ENCODE results near the gene TXNDC12.
"Not testable (repeated sequence)": the region's sequence is repeated elsewhere in the genome, so short reads cannot be mapped to it uniquely, and the experiment has no call there.

The TXNDC12 gene

DNA sequence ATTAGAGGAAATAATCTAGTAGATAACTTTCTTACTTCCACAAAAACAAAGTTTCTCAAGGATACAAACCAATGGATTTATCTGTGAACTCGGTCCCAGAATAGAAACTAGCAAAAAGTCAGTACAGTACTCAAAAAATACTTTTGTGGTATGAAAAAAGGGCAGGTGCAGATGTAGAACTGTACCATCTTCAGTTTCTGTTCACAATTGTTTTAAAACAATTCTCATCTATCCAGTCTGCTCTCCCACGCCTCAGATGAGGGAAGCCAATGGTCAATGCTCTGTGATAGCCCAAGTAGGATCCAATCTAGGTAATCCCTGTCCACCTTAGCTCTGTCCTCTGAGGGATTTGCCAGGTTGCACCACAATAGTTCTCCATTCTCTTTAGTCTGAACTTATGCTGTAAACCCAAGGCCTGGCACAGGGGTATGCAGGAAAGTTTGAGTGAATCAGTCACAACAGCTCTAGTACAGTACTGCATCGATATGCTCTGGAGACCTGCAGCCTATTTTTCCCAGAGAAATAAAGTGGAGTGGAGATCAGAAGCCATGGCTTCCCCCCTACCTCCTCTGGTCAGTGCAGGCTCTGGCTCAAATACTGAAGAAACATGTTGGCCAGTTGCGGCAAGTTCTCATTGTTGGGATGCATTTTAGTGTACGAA lies 22.7 kb downstream of the TXNDC12 start:
- H3K4me2 ChIP-seq (ENCODE audit: low read depth, low read length) = peak overlapping the region; percentile 80
- no peak for TF ChIP-seq EZH2phosphoT487 (IDR thresholded peaks at IDR 0.05; ENCODE audit: low read length)
- TF ChIP-seq EZH2 (optimal IDR thresholded peaks at IDR 0.05; ENCODE audit: low read depth, low read length) = no peak
- TF ChIP-seq, protein P1, sequence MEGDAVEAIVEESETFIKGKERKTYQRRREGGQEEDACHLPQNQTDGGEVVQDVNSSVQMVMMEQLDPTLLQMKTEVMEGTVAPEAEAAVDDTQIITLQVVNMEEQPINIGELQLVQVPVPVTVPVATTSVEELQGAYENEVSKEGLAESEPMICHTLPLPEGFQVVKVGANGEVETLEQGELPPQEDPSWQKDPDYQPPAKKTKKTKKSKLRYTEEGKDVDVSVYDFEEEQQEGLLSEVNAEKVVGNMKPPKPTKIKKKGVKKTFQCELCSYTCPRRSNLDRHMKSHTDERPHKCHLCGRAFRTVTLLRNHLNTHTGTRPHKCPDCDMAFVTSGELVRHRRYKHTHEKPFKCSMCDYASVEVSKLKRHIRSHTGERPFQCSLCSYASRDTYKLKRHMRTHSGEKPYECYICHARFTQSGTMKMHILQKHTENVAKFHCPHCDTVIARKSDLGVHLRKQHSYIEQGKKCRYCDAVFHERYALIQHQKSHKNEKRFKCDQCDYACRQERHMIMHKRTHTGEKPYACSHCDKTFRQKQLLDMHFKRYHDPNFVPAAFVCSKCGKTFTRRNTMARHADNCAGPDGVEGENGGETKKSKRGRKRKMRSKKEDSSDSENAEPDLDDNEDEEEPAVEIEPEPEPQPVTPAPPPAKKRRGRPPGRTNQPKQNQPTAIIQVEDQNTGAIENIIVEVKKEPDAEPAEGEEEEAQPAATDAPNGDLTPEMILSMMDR (IDR thresholded peaks at IDR 0.05; ENCODE audit: low read length) = no peak
- H3F3A ChIP-seq (ENCODE audit: insufficient read depth, low read length) = peaks cover 25% of the 10 kb centered on the region

DNA sequence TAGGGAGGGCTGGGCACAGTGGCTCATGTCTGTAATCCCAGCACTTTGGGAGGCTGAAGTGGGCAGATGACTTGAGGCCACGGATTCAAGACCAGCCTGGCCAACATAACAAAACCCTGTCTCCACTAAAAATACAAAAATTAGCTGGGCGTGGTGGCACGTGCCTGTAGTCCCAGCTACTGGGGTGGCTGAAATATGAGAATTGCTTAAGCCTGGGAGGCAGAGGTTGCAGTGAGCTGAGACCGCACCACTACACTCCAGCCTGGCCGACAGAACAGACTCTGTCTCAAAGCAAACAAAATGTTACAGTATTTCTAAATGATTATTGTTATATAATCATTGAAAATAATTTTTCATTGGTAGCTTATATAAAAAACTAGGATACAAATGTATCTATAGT lies 26.2 kb downstream of the TXNDC12 start:
- H3K4me3 ChIP-seq (ENCODE audit: low read length); H4K20me1 ChIP-seq (ENCODE audit: insufficient read depth, low read length); H3K4me2 ChIP-seq (ENCODE audit: low read depth, low read length); DNase-seq; H3K27ac ChIP-seq (ENCODE audit: low read length); H3K4me1 ChIP-seq (ENCODE audit: low read length); H3K27me3 ChIP-seq (replicated peaks; ENCODE audit: insufficient read depth, low read length); H2AFZ ChIP-seq (ENCODE audit: low read length); H3K9ac ChIP-seq (ENCODE audit: low read length); H3K9me3 ChIP-seq (replicated peaks; ENCODE audit: insufficient read depth, low read length); H3K36me3 ChIP-seq (replicated peaks; ENCODE audit: insufficient read depth, low read length); H3K9me2 ChIP-seq (replicated peaks; ENCODE audit: insufficient read depth, low read length): not testable (repeated sequence)
- peaks cover 21% of the 10 kb centered on the region for H3F3A ChIP-seq (ENCODE audit: insufficient read depth, low read length)
- peaks cover 43% of the 10 kb centered on the region for H3K79me2 ChIP-seq (ENCODE audit: low read length)

More for the DNA sequence above, 22.7 kb downstream of the TXNDC12 start:
- H3K9me3 ChIP-seq (replicated peaks; ENCODE audit: insufficient read depth, low read length) = no peaks in the 10 kb centered on the region
- peaks cover 43% of the 10 kb centered on the region for H3K79me2 ChIP-seq (ENCODE audit: low read length)
- DNase-seq = peak; percentile 37
- H3K27ac ChIP-seq (ENCODE audit: low read length) = peak overlapping the region; percentile 78; the same call in 1 of the 2 replicates
- no peaks in the 10 kb centered on the region for H3K36me3 ChIP-seq (replicated peaks; ENCODE audit: insufficient read depth, low read length)
- no peaks in the 10 kb centered on the region for H3K9me2 ChIP-seq (replicated peaks; ENCODE audit: insufficient read depth, low read length)
- peaks cover 9% of the 10 kb centered on the region; the same call in 1 of the 2 replicates for H4K20me1 ChIP-seq (ENCODE audit: insufficient read depth, low read length)
- no peak overlapping the region for H2AFZ ChIP-seq (ENCODE audit: low read length)
- H3K27me3 ChIP-seq (replicated peaks; ENCODE audit: insufficient read depth, low read length) = no peaks in the 10 kb centered on the region
- H3K4me3 ChIP-seq (ENCODE audit: low read length) = peak overlapping the region; percentile 93
- peaks cover 8% of the 10 kb centered on the region for H3K4me1 ChIP-seq (ENCODE audit: low read length)
- H3K9ac ChIP-seq (ENCODE audit: low read length) = peak overlapping the region; percentile 86; the same call in 1 of the 2 replicates

DNA sequence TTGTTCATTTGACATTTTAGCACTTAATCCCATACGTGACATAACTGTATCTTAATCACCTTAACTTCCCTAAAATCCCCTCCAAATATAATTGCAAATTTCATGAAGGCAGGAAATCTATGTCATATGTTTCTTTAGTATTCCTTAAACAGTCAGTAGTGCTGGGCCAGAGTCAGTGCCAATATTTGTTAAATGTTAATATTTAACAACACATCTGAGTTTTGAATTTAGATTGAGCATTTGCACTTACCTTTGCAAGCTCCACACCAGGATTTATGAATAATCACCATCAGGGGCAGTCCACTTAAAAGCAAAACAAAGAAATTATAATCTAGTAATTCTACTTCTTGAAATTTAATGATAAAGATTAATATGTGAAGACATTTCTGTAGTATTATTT lies 26.7 kb downstream of the TXNDC12 start:
- Histone ChIP-seq H3K4me3 (ENCODE audit: low read length) (no peak overlapping the region), H3K27ac (ENCODE audit: low read length) (no peak overlapping the region), H3K9me3 (replicated peaks; ENCODE audit: insufficient read depth, low read length) (no peaks in the 10 kb centered on the region), H3K36me3 (replicated peaks; ENCODE audit: insufficient read depth, low read length) (no peaks in the 10 kb centered on the region), H4K20me1 (ENCODE audit: insufficient read depth, low read length) (peaks cover 9% of the 10 kb centered on the region; the same call in 1 of the 2 replicates), H2AFZ (ENCODE audit: low read length) (no peak overlapping the region), H3K4me2 (ENCODE audit: low read depth, low read length) (no peak overlapping the region), H3K9ac (ENCODE audit: low read length) (no peak overlapping the region), H3K4me1 (ENCODE audit: low read length) (peaks cover 8% of the 10 kb centered on the region), H3K79me2 (ENCODE audit: low read length) (peaks cover 41% of the 10 kb centered on the region), H3K9me2 (replicated peaks; ENCODE audit: insufficient read depth, low read length) (no peaks in the 10 kb centered on the region), H3K27me3 (replicated peaks; ENCODE audit: insufficient read depth, low read length) (no peaks in the 10 kb centered on the region), H3F3A (ENCODE audit: insufficient read depth, low read length) (peaks cover 19% of the 10 kb centered on the region)
- TF ChIP-seq EZH2phosphoT487 (IDR thresholded peaks at IDR 0.05; ENCODE audit: low read length) (no peak), EZH2 (optimal IDR thresholded peaks at IDR 0.05; ENCODE audit: low read depth, low read length) (no peak)
- TF ChIP-seq, protein P1 (IDR thresholded peaks at IDR 0.05; ENCODE audit: low read length) = no peak
- no peak for DNase-seq

DNA sequence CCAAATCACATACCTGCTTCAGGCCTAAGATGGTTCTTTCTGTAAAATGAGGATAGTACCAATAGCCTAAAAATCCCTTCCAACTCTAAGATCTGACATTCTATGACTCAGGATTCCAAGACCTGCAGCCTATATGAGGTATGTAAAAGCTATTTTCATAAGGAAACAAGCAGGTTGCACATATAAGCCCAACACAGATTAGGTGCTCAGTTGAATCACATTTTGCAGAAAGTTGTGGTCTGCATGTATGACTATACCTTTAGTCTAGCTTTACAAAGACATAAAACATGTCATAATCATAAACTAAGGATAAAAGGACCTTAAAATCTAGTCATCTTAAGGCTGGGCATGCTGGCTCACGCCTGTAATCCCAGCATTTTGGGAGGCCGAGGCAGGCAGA lies 28.7 kb downstream of the TXNDC12 start:
- no peak for DNase-seq
- Histone ChIP-seq H3K4me1 (ENCODE audit: low read length) (peaks cover under 1% of the 10 kb centered on the region; the same call in 1 of the 2 replicates), H3K36me3 (replicated peaks; ENCODE audit: insufficient read depth, low read length) (no peaks in the 10 kb centered on the region), H3K27ac (ENCODE audit: low read length) (no peak overlapping the region), H3K27me3 (replicated peaks; ENCODE audit: insufficient read depth, low read length) (no peaks in the 10 kb centered on the region), H3K9ac (ENCODE audit: low read length) (no peak overlapping the region), H2AFZ (ENCODE audit: low read length) (no peak overlapping the region), H3K79me2 (ENCODE audit: low read length) (peaks cover 20% of the 10 kb centered on the region), H4K20me1 (ENCODE audit: insufficient read depth, low read length) (0 out of 2 replicates have a peak, but pooled peaks cover 2% of the 10 kb centered on the region), H3F3A (ENCODE audit: insufficient read depth, low read length) (no peaks in the 10 kb centered on the region), H3K4me2 (ENCODE audit: low read depth, low read length) (no peak overlapping the region), H3K9me3 (replicated peaks; ENCODE audit: insufficient read depth, low read length) (no peaks in the 10 kb centered on the region), H3K9me2 (replicated peaks; ENCODE audit: insufficient read depth, low read length) (no peaks in the 10 kb centered on the region), H3K4me3 (ENCODE audit: low read length) (no peak overlapping the region)
- TF ChIP-seq, protein P1 (IDR thresholded peaks at IDR 0.05; ENCODE audit: low read length) = no peak
- TF ChIP-seq EZH2phosphoT487 (IDR thresholded peaks at IDR 0.05; ENCODE audit: low read length) (no peak), EZH2 (optimal IDR thresholded peaks at IDR 0.05; ENCODE audit: low read depth, low read length) (no peak)

Measured in MM.1S (cell line).